Activated naive CD8-positive, alpha-beta T cell (primary cell): ENCODE results near the gene ZNF684.

Source experiments
- H3K27ac Mint-ChIP-seq: one replicate; pipeline ENCODE4 v1.8.0; 2021; ENCODE audit warnings: mixed read lengths
- H3K27me3 Mint-ChIP-seq: one replicate; pipeline ENCODE4 v1.8.0; 2021; ENCODE audit warnings: mixed read lengths
- H3K36me3 Mint-ChIP-seq: one replicate; pipeline ENCODE4 v1.8.0; 2021; ENCODE audit warnings: mixed read lengths
- H3K4me1 Mint-ChIP-seq: one replicate; pipeline ENCODE4 v1.8.0; 2021; ENCODE audit warnings: low read depth, mixed read lengths
- H3K4me3 Mint-ChIP-seq: one replicate; pipeline ENCODE4 v1.8.0; 2021; ENCODE audit warnings: mild to moderate bottlenecking, mixed read lengths
- H3K9me3 Mint-ChIP-seq: one replicate; pipeline ENCODE4 v1.8.0; 2021; ENCODE audit warnings: low read depth, mixed read lengths

The ZNF684 gene

GRCh38 chr1:40595623-40596022 is 64.2 kb downstream of the ZNF684 start:
- H3K4me3 Mint-ChIP-seq = no peak overlapping the region

More at GRCh38 chr1:40595623-40596022, 64.2 kb downstream of the ZNF684 start:
- Mint-ChIP-seq H3K27me3 (peaks cover 1% of the 10 kb centered on the region), H3K9me3 (no peaks in the 10 kb centered on the region), H3K4me1 (peaks cover 10% of the 10 kb centered on the region), H3K36me3 (no peaks in the 10 kb centered on the region), H3K27ac (no peak overlapping the region)
